Measurements from ENCODE around the gene CD82. TPM values are rescaled to one million over a fixed set of nuclear protein-coding genes. Genes with fewer than 3 reads are reported as not detected.

Gene CD82
- total and polyA plus RNA-seq, 2 donors (not counting 1 experiment from before 2014, with no cell fraction given), result 192 to 438 TPM

DNA sequence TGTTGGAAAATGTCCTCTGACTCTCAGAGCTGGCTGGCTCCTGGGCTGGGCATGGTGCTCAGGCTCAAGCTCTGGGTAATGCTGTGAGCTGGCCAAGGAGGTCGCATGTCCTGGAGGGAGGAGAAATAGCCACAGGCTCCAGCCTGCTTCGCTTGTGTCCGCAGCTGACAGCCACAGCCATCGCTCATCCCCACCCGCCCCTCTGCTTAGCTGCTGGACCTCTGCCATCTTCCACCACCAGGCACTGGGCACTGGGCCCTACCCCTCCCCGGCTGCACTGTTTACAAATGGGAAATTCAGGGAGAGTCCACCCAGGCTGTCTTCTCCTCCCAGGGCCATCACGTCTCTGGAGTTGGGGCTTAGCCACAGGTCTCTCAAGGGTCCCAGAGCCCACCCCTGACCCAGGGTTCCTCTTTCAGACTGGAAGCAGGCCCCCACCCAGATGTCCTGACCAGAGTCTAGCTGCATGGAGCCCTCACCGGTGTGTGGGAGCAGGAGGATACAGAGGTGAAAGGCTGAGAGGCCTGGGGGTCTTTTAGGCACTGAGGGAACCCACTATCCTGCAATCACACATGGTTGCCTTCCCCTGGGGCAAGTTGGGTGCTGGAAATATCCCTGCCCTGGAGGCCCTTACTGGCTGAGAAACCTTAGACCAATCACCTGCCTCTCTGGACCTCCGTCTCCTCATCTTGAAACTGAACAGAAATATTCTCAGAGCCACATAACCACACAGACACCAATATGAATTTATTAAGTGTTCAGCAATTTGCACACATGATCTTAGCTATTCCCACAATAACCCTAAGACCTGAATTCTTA lies 62.7 kb downstream of the CD82 start:
- Histone ChIP-seq H3K4me2 (replicated peaks; ENCODE audit: low read depth, low read length, poor library complexity, severe bottlenecking) (no peak overlapping the region), H2AFZ (ENCODE audit: insufficient read depth, low read depth, low read length, poor library complexity, severe bottlenecking) (no peak overlapping the region), H3K9me3 (ENCODE audit: control extremely low read depth in 1 of 3, control insufficient read depth in 2 of 3, insufficient read depth in 1 of 3, low read length in 2 of 3) (no peaks in the 10 kb centered on the region), H3K36me3 (replicated peaks in 1 of 2; ENCODE audit: control extremely low read depth in 1 of 2, control insufficient read depth in 1 of 2, extremely low read depth in 1 of 2, insufficient read depth in 2 of 2, low read length in 1 of 2) (peaks cover 0 to under 1% of the 10 kb centered on the region in 2 experiments), H3K4me1 (ENCODE audit: control insufficient read depth in 2 of 2, insufficient read depth in 2 of 2, low read length in 2 of 2) (peaks cover 7 to 9% of the 10 kb centered on the region in 2 donors), H3K27me3 (replicated peaks in 1 of 4; ENCODE audit: control extremely low read depth in 1 of 4, control insufficient read depth in 3 of 4, insufficient read depth in 4 of 4, low read length in 3 of 4) (no peaks in the 10 kb centered on the region), H3K4me3 (ENCODE audit: control extremely low read depth in 1 of 5, extremely low read depth in 1 of 5, insufficient read depth in 1 of 5, low read depth in 2 of 5, low read length in 4 of 5) (no peak overlapping the region), H3K79me2 (ENCODE audit: control insufficient read depth, insufficient read depth, low read length) (no peaks in the 10 kb centered on the region), H3K27ac (ENCODE audit: low read length in 2 of 2) (no peak overlapping the region), H3K9ac (ENCODE audit: low read length) (no peak overlapping the region), H4K20me1 (ENCODE audit: control insufficient read depth, insufficient read depth, low read length, poor library complexity, severe bottlenecking) (peaks cover 4% of the 10 kb centered on the region)
- no peaks in the 10 kb centered on the region for H3K27me3 Mint-ChIP-seq
- no peak for DNase-seq
- H3K4me3 Mint-ChIP-seq, result no peak overlapping the region
- H3K9me3 Mint-ChIP-seq (ENCODE audit: insufficient read depth), result no peaks in the 10 kb centered on the region
- ChIA-PET CTCF (interaction anchor here (1.6 to 21.7 kb wide), 2 partner anchors 11 to 70 kb away, joined by 3 to 816 read pairs; partner anchors contain the start of gene CD82), POLR2A (no interaction called here)
- intact Hi-C loops (cut with micrococcal nuclease), result no loop called here
- ATAC-seq (ENCODE audit: low read depth), result no peak
- WGBS (ENCODE audit: insufficient coverage), result 94% methylated on average over 8 of the region's 9 CpGs
- H3K4me1 Mint-ChIP-seq, result peaks cover 40% of the 10 kb centered on the region
- peak overlapping the region; percentile 8 for H3K27ac Mint-ChIP-seq
- no peak for TF ChIP-seq EZH2 (IDR thresholded peaks at IDR 0.05; ENCODE audit: borderline replicate concordance, insufficient read depth, low read depth, low read length, poor library complexity, severe bottlenecking)
- TF ChIP-seq, protein P1, sequence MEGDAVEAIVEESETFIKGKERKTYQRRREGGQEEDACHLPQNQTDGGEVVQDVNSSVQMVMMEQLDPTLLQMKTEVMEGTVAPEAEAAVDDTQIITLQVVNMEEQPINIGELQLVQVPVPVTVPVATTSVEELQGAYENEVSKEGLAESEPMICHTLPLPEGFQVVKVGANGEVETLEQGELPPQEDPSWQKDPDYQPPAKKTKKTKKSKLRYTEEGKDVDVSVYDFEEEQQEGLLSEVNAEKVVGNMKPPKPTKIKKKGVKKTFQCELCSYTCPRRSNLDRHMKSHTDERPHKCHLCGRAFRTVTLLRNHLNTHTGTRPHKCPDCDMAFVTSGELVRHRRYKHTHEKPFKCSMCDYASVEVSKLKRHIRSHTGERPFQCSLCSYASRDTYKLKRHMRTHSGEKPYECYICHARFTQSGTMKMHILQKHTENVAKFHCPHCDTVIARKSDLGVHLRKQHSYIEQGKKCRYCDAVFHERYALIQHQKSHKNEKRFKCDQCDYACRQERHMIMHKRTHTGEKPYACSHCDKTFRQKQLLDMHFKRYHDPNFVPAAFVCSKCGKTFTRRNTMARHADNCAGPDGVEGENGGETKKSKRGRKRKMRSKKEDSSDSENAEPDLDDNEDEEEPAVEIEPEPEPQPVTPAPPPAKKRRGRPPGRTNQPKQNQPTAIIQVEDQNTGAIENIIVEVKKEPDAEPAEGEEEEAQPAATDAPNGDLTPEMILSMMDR (IDR thresholded peaks at IDR 0.05), result no peak
